ENCODE results near the gene MGP.

MGP gene

DNA sequence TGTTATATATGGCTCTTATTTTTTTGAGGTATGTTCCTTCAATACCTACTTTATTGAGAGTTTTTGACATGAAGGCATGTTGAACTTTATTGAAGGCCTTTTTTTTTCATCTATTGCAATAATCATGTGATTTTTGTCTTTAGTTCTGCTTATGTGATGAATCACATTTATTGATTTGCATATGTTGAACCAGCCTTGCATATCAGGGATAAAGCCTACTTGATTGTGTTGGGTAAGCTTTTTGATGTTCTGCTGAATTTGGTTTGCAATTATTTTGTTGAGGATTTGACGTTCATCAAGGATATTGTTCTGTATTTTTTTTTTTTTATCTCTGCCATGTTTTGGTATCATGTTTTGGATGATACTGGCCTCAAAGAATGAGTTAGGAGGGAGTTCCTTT is 27.1 kb downstream of the MGP start:
- no peaks in the 10 kb centered on the region for H3K36me3 ChIP-seq (ENCODE audit: control insufficient read depth, insufficient read depth, low read length)
- H3K4me3 ChIP-seq (ENCODE audit: extremely low read depth, insufficient read depth, low read length, poor library complexity, severe bottlenecking) = no peak overlapping the region
- H3K9me3 ChIP-seq (ENCODE audit: control insufficient read depth, low read length) = no peaks in the 10 kb centered on the region
- H3K4me1 ChIP-seq (ENCODE audit: control insufficient read depth, insufficient read depth, low read length, poor library complexity, severe bottlenecking) = peaks cover 5% of the 10 kb centered on the region
- WGBS, 2 experiments (ENCODE audit: insufficient coverage in 2 of 2) = 63 to 100% methylated on average over 1 of the region's 1 CpG
- H3K27ac ChIP-seq (ENCODE audit: low read depth, low read length, severe bottlenecking) = no peak overlapping the region

DNA sequence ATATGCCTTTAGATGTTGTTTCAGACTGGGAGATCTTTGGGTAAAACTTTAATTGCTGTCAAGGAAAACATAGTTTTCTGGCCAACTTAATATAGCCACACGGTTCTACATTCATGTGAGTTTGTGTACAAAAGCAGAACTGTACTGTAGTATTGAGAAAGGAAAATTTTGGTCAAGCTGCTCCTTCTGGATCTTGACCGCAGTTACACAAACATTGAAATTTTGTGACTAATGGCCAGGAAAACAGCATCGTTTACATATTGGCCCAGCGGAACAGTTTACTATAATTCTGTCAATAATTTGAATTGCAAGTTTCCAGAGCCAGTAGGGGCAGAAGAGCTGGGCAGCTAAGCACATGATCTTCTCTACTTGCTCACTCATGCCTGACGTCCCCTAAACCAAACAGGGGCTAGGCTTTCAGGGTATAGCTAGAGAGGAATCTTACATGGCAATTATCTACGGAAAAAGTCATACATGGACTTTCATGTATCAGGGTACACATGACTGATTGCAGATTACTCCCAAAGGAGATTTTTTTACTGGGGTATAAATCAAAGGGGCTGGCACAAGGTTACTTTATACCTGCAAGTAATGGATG is 31.0 kb downstream of the MGP start:
- no peak overlapping the region for H3K4me3 ChIP-seq (ENCODE audit: extremely low read depth, insufficient read depth, low read length, poor library complexity, severe bottlenecking)
- peaks cover 5% of the 10 kb centered on the region for H3K4me1 ChIP-seq (ENCODE audit: control insufficient read depth, insufficient read depth, low read length, poor library complexity, severe bottlenecking)
- no peaks in the 10 kb centered on the region for H3K36me3 ChIP-seq (ENCODE audit: control insufficient read depth, insufficient read depth, low read length)
- H3K9me3 ChIP-seq (ENCODE audit: control insufficient read depth, low read length) = no peaks in the 10 kb centered on the region
- no peak overlapping the region for H3K27ac ChIP-seq (ENCODE audit: low read depth, low read length, severe bottlenecking)
- 86 to 98% methylated on average over 2 to 5 of the region's 6 CpGs for WGBS, 2 experiments (ENCODE audit: insufficient coverage in 2 of 2)

GRCh38 chr12:14853961-14854360 is 31.7 kb downstream of the MGP start:
- Histone ChIP-seq H3K9me3 (ENCODE audit: control insufficient read depth, low read length) (no peaks in the 10 kb centered on the region), H3K36me3 (ENCODE audit: control insufficient read depth, insufficient read depth, low read length) (no peaks in the 10 kb centered on the region), H3K27ac (ENCODE audit: low read depth, low read length, severe bottlenecking) (no peak overlapping the region), H3K4me1 (ENCODE audit: control insufficient read depth, insufficient read depth, low read length, poor library complexity, severe bottlenecking) (peaks cover 11% of the 10 kb centered on the region), H3K4me3 (ENCODE audit: extremely low read depth, insufficient read depth, low read length, poor library complexity, severe bottlenecking) (no peak overlapping the region)
- 67 to 69% methylated on average over 2 of the region's 3 CpGs for WGBS, 2 experiments (ENCODE audit: insufficient coverage in 2 of 2)

- Histone ChIP-seq H3K4me3 (ENCODE audit: extremely low read depth, insufficient read depth, low read length, poor library complexity, severe bottlenecking) (no peak overlapping the region), H3K27ac (ENCODE audit: low read depth, low read length, severe bottlenecking) (no peak overlapping the region), H3K9me3 (ENCODE audit: control insufficient read depth, low read length) (no peaks in the 10 kb centered on the region), H3K36me3 (ENCODE audit: control insufficient read depth, insufficient read depth, low read length) (no peaks in the 10 kb centered on the region), H3K4me1 (ENCODE audit: control insufficient read depth, insufficient read depth, low read length, poor library complexity, severe bottlenecking) (peaks cover 13% of the 10 kb centered on the region)
Observed at GRCh38 chr12:14852880-14853279, 32.8 kb downstream of the MGP start.

GRCh38 chr12:14850929-14851663 is 34.6 kb downstream of the MGP start:
- H3K36me3 ChIP-seq (ENCODE audit: control insufficient read depth, insufficient read depth, low read length) = no peaks in the 10 kb centered on the region
- no peak overlapping the region for H3K4me3 ChIP-seq (ENCODE audit: extremely low read depth, insufficient read depth, low read length, poor library complexity, severe bottlenecking)
- peaks cover 13% of the 10 kb centered on the region for H3K4me1 ChIP-seq (ENCODE audit: control insufficient read depth, insufficient read depth, low read length, poor library complexity, severe bottlenecking)
- no peaks in the 10 kb centered on the region for H3K9me3 ChIP-seq (ENCODE audit: control insufficient read depth, low read length)
- WGBS, 2 experiments (ENCODE audit: insufficient coverage in 2 of 2) = 80% methylated on average over 1 of the region's 1 CpG; no CpG with 5 or more reads in 1 of the 2 experiments
- H3K27ac ChIP-seq (ENCODE audit: low read depth, low read length, severe bottlenecking) = no peak overlapping the region

DNA sequence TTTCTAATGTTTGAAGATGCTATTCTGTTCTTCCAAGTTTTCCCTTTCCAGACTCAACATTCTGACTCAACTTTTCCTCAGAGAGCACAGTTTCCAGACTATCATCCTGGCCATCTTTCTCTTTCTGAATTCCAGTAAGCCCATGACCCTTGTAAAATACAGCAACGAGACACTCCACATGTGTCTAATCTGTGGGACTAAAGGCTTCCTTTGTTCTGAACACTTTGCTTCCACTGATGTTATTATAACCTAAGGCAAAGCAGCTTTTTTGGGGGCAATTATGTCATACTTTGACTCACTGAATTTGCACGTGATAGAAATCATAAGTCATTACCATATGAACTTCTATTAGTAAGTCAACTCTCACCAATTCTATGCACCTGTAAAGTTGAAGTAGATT is 36.0 kb downstream of the MGP start:
- H3K36me3 ChIP-seq (ENCODE audit: control insufficient read depth, insufficient read depth, low read length) = no peaks in the 10 kb centered on the region
- WGBS, 2 experiments (ENCODE audit: insufficient coverage in 2 of 2) = 43% methylated on average over 2 of the region's 2 CpGs; no CpG with 5 or more reads in 1 of the 2 experiments
- peaks cover 16% of the 10 kb centered on the region for H3K4me1 ChIP-seq (ENCODE audit: control insufficient read depth, insufficient read depth, low read length, poor library complexity, severe bottlenecking)
- peak overlapping the region; percentile 57 for H3K27ac ChIP-seq (ENCODE audit: low read depth, low read length, severe bottlenecking)
- H3K9me3 ChIP-seq (ENCODE audit: control insufficient read depth, low read length) = no peaks in the 10 kb centered on the region
- no peak overlapping the region for H3K4me3 ChIP-seq (ENCODE audit: extremely low read depth, insufficient read depth, low read length, poor library complexity, severe bottlenecking)

GRCh38 chr12:14846876-14847580 is 38.6 kb downstream of the MGP start:
- no peaks in the 10 kb centered on the region for H3K9me3 ChIP-seq (ENCODE audit: control insufficient read depth, low read length)
- H3K36me3 ChIP-seq (ENCODE audit: control insufficient read depth, insufficient read depth, low read length) = no peaks in the 10 kb centered on the region
- WGBS, 2 experiments (ENCODE audit: insufficient coverage in 2 of 2) = 93 to 100% methylated on average over 2 of the region's 4 CpGs
- no peak overlapping the region for H3K27ac ChIP-seq (ENCODE audit: low read depth, low read length, severe bottlenecking)
- H3K4me1 ChIP-seq (ENCODE audit: control insufficient read depth, insufficient read depth, low read length, poor library complexity, severe bottlenecking) = peaks cover 22% of the 10 kb centered on the region
- H3K4me3 ChIP-seq (ENCODE audit: extremely low read depth, insufficient read depth, low read length, poor library complexity, severe bottlenecking) = no peak overlapping the region

DNA sequence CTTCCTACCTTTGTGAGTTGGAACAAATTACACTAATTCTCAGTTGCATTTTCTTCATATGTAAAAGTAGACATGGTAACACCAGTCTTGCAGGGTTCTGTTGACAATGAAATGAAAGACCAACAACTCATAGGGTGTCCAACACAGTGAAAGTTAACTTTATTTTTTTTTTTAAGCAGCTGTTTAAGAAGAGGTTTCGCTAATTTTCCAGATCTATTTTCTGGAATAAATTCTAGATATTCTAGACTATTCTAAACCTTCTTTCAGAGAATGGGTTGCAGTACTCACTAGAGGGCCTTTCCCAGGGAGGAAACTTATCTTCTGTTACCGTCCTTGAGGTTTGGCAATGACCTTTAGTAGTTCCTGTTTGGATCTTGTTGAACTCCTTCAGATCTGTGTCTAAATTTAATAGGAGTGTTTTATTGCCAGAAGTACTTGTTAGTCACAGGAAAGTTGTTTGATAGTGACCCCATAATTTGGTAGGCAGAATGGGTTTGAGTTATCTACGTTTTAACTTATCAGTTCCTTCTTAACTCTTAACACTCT is 39.5 kb downstream of the MGP start:
- H3K36me3 ChIP-seq (ENCODE audit: control insufficient read depth, insufficient read depth, low read length) = no peaks in the 10 kb centered on the region
- peaks cover 28% of the 10 kb centered on the region for H3K4me1 ChIP-seq (ENCODE audit: control insufficient read depth, insufficient read depth, low read length, poor library complexity, severe bottlenecking)
- H3K27ac ChIP-seq (ENCODE audit: low read depth, low read length, severe bottlenecking) = no peak overlapping the region
- H3K4me3 ChIP-seq (ENCODE audit: extremely low read depth, insufficient read depth, low read length, poor library complexity, severe bottlenecking) = no peak overlapping the region
- WGBS, 2 experiments (ENCODE audit: insufficient coverage in 2 of 2) = 100% methylated on average over 1 of the region's 3 CpGs; no CpG with 5 or more reads in 1 of the 2 experiments
- no peaks in the 10 kb centered on the region for H3K9me3 ChIP-seq (ENCODE audit: control insufficient read depth, low read length)

DNA sequence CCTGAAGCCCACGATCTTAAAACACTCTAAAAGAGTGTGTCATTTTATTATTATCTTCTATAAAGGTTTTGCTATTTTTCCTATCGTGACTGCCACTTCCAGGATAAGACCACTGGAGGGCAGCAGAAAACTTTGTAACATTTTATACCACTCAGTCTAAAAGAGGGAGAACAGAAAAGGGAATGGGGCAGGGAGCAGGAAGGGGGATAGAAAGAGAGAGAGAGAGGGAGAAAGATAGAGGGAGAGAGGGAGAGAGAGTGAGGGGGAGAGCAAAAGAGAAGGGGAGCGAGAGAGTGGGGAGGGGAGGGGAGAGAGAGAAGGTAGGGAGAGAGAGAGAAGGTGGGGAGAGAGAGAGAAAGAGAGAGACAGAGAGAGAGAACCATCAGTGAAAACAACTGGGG is 40.3 kb downstream of the MGP start:
- no peaks in the 10 kb centered on the region for H3K9me3 ChIP-seq (ENCODE audit: control insufficient read depth, low read length)
- peaks cover 3% of the 10 kb centered on the region for H3K36me3 ChIP-seq (ENCODE audit: control insufficient read depth, insufficient read depth, low read length)
- H3K27ac ChIP-seq (ENCODE audit: low read depth, low read length, severe bottlenecking) = no peak overlapping the region
- WGBS, 2 experiments (ENCODE audit: insufficient coverage in 2 of 2) = 0 to 11% methylated on average over 1 of the region's 3 CpGs
- H3K4me3 ChIP-seq (ENCODE audit: extremely low read depth, insufficient read depth, low read length, poor library complexity, severe bottlenecking) = no peak overlapping the region
- H3K4me1 ChIP-seq (ENCODE audit: control insufficient read depth, insufficient read depth, low read length, poor library complexity, severe bottlenecking) = peaks cover 28% of the 10 kb centered on the region

DNA sequence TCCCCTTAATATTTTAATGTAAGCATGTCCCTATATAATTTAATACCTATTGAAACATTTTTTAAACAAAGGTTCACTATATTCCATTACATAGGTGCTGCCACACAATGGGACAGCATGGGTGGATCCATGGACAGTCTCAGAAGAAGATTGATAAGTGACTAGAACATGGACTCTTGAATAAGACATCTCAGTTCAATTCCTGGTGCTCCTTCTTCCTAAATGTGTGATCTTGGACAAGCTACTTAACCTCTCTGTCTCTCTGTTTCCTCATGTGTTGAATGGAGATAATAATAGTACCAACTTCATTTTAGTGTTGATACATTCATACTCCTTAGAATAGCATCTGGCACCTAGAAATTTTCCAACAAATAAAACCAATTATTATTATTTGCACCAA is 41.3 kb downstream of the MGP start:
- Histone ChIP-seq H3K9me3 (ENCODE audit: control insufficient read depth, low read length) (no peaks in the 10 kb centered on the region), H3K4me1 (ENCODE audit: control insufficient read depth, insufficient read depth, low read length, poor library complexity, severe bottlenecking) (peaks cover 26% of the 10 kb centered on the region), H3K4me3 (ENCODE audit: extremely low read depth, insufficient read depth, low read length, poor library complexity, severe bottlenecking) (no peak overlapping the region), H3K27ac (ENCODE audit: low read depth, low read length, severe bottlenecking) (no peak overlapping the region), H3K36me3 (ENCODE audit: control insufficient read depth, insufficient read depth, low read length) (peaks cover 10% of the 10 kb centered on the region)
